Putamen (tissue), 1 donor: ENCODE results near the gene CIB2.

Experiments
- DNase-seq: peaks from one replicate; pipeline ENCODE4 v3.0.0-alpha.2; 2016; ENCODE audit warnings: low spot score

Gene CIB2

GRCh38 chr15:78083687-78084448, 47.4 kb downstream of the CIB2 start:
- no peak for DNase-seq

GRCh38 chr15:78083186-78083585, 48.1 kb downstream of the CIB2 start:
- no peak for DNase-seq

DNA sequence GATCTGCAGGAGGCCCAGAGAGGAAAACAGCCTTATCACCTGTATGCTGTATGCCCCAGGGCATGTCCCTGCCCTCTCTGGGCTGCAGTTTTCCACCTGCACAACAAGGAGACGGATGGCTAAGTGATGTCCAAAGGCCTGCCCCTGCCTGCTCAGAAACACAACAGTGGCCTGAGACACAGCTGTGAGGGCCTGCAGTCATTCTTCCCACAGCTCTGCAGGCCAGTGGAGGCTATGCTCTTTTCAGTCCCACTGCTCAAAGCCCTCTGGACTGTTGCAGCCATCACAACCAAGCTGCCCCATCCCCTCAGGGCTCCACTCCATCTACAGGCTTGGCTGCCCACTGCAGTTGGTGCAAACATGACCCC, 48.5 kb downstream of the CIB2 start:
- no peak for DNase-seq

- DNase-seq, result no peak
These were observed 49.0 kb downstream of the CIB2 start for GRCh38 chr15:78082106-78082742.

DNA sequence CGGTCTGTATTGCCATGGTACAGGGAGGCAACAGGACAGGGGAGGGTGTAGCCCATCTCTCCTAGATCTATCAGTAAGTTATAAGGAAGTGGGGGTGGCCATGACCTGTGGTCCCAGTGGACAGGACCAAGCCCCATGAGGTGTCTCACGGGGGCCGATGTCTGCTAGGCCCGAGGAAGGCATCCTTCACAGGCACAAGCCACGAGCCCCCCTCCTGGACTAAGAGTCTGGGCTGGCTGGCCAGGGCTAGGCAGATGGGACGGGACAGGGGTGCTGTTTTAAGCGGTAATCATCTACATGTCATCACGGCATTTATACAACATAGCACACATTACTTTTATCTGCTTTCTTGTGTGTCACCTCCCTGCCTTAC, 51.2 kb downstream of the CIB2 start:
- no peak for DNase-seq

- no peak for DNase-seq
These were observed 51.8 kb downstream of the CIB2 start for GRCh38 chr15:78079298-78080087.

DNA sequence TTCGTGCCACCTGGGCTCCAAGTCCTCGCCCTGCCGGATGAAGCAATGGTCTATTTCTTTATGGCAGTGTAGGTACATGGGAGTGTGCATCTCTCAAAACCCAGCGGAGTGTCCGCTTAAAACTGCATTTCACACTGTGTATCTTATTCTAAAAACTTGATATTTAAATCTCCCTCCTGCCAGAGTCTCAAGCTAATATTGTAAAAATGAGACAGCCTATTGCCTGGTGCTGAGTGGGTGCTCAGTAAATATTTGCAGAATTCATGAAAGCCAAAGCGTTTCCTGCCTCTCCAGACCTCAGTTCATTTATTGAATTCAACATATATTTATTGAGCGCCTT, 53.4 kb downstream of the CIB2 start:
- no peak for DNase-seq

GRCh38 chr15:78077053-78077870, 54.0 kb downstream of the CIB2 start, which contains the start of gene TBC1D2B:
Gene TBC1D2B (minus strand): TSS chr15:78077711. CDS start chr15:78077652, 59 bp downstream.
- peak; percentile 69 for DNase-seq

GRCh38 chr15:78076231-78077052, 54.8 kb downstream of the CIB2 start:
- no peak for DNase-seq

DNA sequence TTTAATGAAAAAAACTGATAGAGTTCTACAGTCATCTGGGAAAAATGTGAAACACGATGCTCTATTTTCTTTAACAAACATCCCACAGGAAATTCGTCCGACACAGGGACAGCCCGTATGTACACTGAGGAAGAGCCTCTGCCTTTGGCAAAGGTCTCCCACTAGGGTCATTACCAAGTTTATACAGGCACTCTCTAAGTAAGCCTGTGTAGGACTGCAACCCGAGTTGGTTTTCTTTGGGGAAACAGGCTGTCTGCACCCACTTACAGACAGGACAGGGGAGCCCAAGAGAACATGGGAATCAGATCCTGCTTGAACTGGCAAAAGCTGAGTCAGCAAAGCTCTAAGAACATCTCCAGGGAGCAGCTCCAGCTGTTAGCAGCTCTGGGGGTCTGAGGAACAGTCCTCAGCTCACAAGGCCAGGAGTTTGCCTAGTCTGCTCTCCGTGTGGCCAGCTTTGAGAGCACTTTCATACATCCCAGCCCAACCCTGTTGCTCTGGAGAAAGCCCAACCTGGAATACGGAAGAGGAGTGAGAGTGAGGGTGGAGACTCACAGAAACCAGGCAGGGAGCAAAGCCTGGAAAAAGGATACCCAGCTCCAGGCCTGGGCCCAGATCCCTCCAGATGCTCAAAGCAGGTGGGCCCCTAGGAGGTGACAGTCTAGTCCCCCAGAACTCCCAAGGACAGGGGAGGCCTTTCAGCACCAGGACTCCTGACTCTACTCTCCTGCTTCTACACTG, 55.6 kb downstream of the CIB2 start:
- no peak for DNase-seq

DNA sequence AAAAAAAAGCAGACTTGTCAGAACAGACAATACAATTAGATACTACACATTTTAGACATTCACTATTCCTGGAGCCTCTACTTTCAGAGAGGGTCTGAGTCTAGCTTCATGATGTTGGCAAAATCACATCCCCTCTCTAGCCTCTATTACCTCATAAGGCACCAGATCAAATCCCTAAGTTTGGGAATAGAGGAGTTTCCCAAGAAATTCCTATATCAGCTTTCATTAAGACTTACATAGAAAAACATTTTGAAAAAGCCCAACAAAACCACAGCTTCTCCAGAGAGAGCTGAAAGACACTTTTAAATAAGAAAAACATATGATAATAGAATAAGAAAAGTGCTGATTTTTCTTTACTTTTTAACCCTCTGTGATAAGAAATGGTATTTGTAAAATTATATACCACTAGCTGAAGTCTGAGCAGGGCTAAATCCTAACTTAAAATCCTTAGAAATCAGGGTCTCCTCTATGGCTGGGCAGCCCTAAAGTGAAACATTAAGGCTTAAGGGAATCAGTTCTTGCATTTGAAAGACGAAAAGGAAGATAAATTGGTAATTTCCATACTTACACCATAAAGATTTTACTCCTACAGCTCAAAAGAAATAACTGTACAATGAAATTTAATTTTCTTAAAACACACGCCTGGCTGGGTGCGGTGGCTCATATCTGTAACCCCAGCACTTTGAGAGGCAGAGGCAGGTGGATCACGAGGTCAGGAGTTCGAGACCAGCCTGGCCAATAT, 58.0 kb downstream of the CIB2 start:
- DNase-seq, result no peak

DNA sequence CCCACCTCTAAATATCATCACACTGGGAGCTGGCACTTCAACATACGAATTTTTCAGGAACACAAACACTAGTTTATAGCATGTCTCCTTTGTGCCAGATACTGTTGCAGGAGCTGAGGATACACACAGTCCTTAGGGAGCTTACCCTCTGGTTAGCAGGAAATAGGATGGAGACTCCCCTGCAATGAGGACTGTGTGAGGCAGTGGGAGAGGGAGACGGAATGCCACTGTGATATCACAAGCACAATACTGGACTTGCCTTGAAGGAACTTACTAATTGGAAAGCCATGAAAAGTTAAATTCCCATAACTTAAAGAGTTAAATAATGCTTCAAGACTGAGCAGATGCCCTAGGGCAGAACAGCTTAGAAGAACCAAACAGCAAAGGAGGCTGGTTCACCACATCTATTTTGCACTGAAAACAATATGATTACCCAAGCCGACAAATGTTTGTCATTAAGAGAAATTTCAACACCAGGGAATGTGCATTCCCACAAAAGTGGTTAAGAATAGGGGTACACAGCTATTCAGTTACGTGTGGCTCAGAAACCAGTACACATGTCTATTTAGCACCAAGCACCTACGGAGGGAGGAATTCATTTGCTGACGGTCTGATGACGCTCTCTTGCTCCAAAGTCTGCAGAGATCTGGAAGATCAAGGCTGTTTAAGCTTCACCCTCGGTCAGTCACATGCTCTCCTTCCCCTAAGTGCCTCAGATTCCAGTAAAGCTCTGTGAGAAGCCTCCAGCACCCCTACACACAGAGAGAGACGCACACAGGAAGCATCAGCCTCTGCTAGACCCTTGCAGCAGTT, 59.0 kb downstream of the CIB2 start:
- no peak for DNase-seq

GRCh38 chr15:78071383-78071782, 59.9 kb downstream of the CIB2 start:
- no peak for DNase-seq

DNA sequence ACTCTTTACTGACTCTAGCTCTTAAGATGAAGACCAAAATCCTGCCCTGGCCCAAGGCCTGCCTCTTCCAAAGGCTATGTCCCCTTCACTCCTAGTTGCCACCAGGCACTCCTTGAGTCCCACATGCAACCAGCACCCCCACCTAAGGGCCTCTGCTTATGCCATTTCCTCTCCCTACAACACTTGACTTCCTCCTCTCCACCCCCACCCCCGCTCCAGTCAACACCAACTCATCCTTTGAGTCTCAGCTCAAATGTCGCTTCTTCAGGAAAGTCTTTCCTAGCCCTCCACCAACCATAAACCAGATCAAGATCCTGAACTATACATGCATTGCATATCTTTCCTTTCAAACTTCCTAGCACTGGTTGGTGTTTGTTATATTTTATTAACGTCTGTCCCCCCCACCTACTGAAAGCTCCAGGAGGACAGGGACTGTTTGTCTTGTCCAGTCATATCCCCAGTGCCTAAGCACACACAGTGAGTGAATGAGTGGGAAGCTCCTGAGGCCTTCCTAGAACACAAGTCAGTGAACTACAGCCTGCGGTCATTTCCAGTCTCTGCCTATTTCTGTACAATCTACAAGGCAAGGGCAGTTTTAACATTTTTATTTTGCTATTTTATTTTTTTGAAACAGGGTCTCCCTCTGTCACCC, 61.1 kb downstream of the CIB2 start:
- DNase-seq, result no peak

DNA sequence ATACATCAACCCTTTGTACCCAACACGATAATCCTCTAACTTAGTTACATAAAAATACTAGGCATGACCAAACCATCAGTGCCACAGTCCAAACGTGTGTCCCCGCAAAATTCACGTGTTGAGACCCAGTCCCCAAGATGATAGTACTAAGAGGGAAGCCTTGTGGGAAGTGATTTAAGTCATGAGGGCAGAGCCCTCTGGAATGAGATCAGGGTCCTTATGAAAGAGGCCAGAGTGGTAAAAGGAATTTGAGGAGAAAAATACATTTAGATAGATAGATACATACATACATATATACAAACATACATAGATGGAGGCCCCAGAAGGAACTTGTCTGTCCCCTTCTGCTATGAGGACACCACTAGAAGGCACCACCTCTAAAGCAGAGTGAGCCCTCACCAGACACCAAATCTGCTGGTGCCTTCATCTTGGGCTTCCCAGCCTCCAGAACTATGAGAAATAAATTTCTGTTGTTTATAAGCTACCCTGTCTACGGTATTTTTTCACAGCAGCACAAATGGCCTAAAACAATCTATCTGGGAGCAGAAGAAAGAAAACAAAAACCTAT, 61.7 kb downstream of the CIB2 start:
- no peak for DNase-seq

DNA sequence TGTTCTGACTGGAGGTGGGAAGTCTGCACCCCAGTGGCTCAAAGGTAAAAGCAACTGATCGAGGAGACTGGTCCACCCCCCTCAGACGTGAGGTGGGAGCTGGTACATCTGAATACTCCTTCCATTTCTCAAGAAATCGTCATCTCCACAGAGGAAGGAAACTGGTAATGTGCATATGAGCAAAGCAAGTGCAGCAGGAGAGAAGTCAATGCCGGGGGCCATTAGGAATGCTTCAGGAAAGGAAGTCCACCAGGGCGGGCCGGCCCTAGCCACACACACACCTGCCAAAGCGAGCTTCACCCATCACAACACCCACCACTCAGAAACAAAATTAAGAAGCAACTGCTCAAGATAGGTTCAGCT, 62.2 kb downstream of the CIB2 start:
- DNase-seq, result no peak

DNA sequence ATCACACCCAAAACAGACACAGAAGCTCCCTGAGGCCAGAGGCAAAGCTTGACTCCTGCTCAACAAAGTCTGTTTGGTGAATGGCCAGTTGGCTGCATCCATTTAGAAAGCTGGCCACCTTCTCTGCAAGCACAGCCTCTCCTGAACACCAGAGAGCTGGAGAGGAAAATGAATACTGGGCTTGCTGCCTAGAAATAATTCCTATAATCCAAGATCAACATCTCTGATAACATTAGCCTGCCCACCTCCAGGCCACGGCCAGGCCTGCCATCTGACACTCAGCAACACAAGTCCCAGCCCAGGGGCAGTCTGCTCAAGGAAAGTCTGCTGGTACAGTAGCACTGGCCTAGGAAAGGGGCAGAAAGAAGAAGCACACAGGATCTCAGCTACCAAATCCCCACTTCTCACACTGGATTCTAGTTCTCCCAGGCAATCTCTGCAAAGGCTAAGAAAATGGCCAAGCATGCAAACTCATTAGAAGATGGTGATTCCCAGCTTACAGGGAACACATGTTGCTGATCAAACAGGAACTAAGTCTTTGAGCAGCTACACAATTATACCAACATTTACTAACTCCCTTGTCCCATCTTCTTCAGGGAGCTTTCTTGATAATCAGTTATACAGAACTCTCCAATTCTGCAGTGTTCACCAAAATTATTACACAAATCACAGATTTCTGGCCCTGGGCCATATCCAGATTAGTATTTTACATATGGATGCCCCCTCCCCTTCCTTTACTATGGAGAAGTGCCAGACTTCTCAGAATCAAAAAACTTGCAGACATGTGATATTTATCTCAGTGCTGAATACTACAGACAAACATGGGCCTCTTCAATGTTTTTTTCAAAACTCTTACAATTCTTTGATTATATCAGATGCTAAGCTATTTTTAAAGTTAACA, 63.7 kb downstream of the CIB2 start:
- DNase-seq, result no peak
